Tibial artery (tissue), 4 donors: ENCODE measurements around the gene NPFFR1.

Experiments
- DNase-seq, 2 donors: peaks; one replicate each; pipeline ENCODE4 v3.0.0-alpha.2; 2019
- H3K27ac ChIP-seq, 2 donors: fragments of 200-600 bp; sonication (generic) in 1 of 2; 1 replicate in 1 of 2; 2 replicates in 1 of 2; pipeline ENCODE4 v1.5.1; 2018 to 2019; ENCODE audit warnings: mild to moderate bottlenecking in 1 of 2
- H3K27me3 ChIP-seq, 2 donors: fragments of 200-600 bp; sonication (generic) in 1 of 2; one replicate each; pipeline versions ENCODE4 v1.5.1 to v1.6.0; 2016 to 2019
- H3K36me3 ChIP-seq, 3 donors: fragments of 200-600 bp; sonication (generic) in 2 of 3; one replicate each; pipeline ENCODE4 v1.5.1; 2016 to 2019; ENCODE audit warnings: mild to moderate bottlenecking in 2 of 3
- H3K4me1 ChIP-seq, 4 donors: fragments of 200-600 bp; sonication (generic) in 2 of 4; 1 replicate in 3 of 4; 2 replicates in 1 of 4; pipeline ENCODE4 v1.5.1; 2016 to 2019
- H3K4me3 ChIP-seq, 2 donors: fragments of 200-600 bp; sonication (generic) in 1 of 2; 1 replicate in 1 of 2; 2 replicates in 1 of 2; pipeline ENCODE4 v1.5.1; 2018 to 2019; ENCODE audit warnings: mild to moderate bottlenecking in 2 of 2
- H3K9me3 ChIP-seq, 3 donors: fragments of 200-600 bp; sonication (generic) in 1 of 3; one replicate each; pipeline ENCODE4 v1.5.1; 2016 to 2019
- CTCF ChIP-seq, 2 experiments: fragments of 200-600 bp in 1 of 2; fragments of 450-650 bp in 1 of 2; IDR thresholded peaks; one replicate each; pipeline ENCODE4 v1.5.1; 2017 to 2019; ENCODE audit warnings: antibody characterized with exemption in 2 of 2, mild to moderate bottlenecking in 1 of 2, moderate library complexity in 1 of 2
- intact Hi-C: fragments of 100-400 bp; cut with DNase I; formaldehyde crosslinking; loops from one replicate; pipeline ENCODE4 v1.15.0; 2023; ENCODE audit warnings: low total_unique reads

Gene NPFFR1

GRCh38 chr10:70295321-70295720 lies 11.5 kb upstream of the NPFFR1 start:
- intact Hi-C loops = no loop called here
- Histone ChIP-seq H3K27me3 (no peaks in the 10 kb centered on the region), H3K36me3 (no peaks in the 10 kb centered on the region), H3K9me3 (no peaks in the 10 kb centered on the region), H3K4me1 (peaks cover 0 to 23% (median 7%) of the 10 kb centered on the region in 4 donors), H3K4me3 (no peak overlapping the region), H3K27ac (no peak overlapping the region)
- no peak for DNase-seq
- TF ChIP-seq CTCF (IDR thresholded peaks at IDR 0.05) = no peak

- H3K4me1 ChIP-seq = peaks cover 0 to 27% (median 9%) of the 10 kb centered on the region in 4 donors
- H3K27ac ChIP-seq = no peak overlapping the region
- no peak overlapping the region for H3K4me3 ChIP-seq
- H3K36me3 ChIP-seq = no peaks in the 10 kb centered on the region
- TF ChIP-seq CTCF (IDR thresholded peaks at IDR 0.05) = no peak
- H3K9me3 ChIP-seq = no peaks in the 10 kb centered on the region
- no peak for DNase-seq
- H3K27me3 ChIP-seq = peaks cover 0 to under 1% of the 10 kb centered on the region in 2 donors
- intact Hi-C loops = no loop called here
These were observed 9.5 kb upstream of the NPFFR1 start for GRCh38 chr10:70293169-70293843.

- intact Hi-C loops = no loop called here
- no peak for DNase-seq
- H3K27me3 ChIP-seq = peaks cover 0 to 12% of the 10 kb centered on the region in 2 donors
These were observed 8.2 kb upstream of the NPFFR1 start for GRCh38 chr10:70292004-70292403.

GRCh38 chr10:70289739-70290138 lies 5.9 kb upstream of the NPFFR1 start:
- no peak for DNase-seq
- peaks cover 0 to 31% of the 10 kb centered on the region in 2 donors for H3K27me3 ChIP-seq
- no peaks in the 10 kb centered on the region for H3K9me3 ChIP-seq
- H3K27ac ChIP-seq = no peak overlapping the region
- peaks cover 0 to 13% (median 5%) of the 10 kb centered on the region in 4 donors for H3K4me1 ChIP-seq
- intact Hi-C loops = no loop called here
- H3K36me3 ChIP-seq = no peaks in the 10 kb centered on the region
- no peak for TF ChIP-seq CTCF (IDR thresholded peaks at IDR 0.05)
- H3K4me3 ChIP-seq = no peak overlapping the region

More at GRCh38 chr10:70292004-70292403, 8.2 kb upstream of the NPFFR1 start:
- H3K4me3 ChIP-seq = no peak overlapping the region
- H3K36me3 ChIP-seq = no peaks in the 10 kb centered on the region
- no peak for TF ChIP-seq CTCF (IDR thresholded peaks at IDR 0.05)
- H3K4me1 ChIP-seq = peaks cover 0 to 24% (median 9%) of the 10 kb centered on the region in 4 donors
- H3K9me3 ChIP-seq = no peaks in the 10 kb centered on the region
- H3K27ac ChIP-seq = no peak overlapping the region

- Histone ChIP-seq H3K27me3 (peaks cover 0 to 53% of the 10 kb centered on the region in 2 donors), H3K36me3 (no peaks in the 10 kb centered on the region), H3K9me3 (no peaks in the 10 kb centered on the region), H3K4me3 (no peak overlapping the region), H3K4me1 (peaks cover 0 to 22% (median 13%) of the 10 kb centered on the region in 4 donors), H3K27ac (no peak overlapping the region)
- no peak for DNase-seq
- intact Hi-C loops = no loop called here
- no peak for TF ChIP-seq CTCF (IDR thresholded peaks at IDR 0.05)
These were observed 2.8 kb upstream of the NPFFR1 start for GRCh38 chr10:70286616-70287015.
